ENCODE data around the gene NUP35. TPM values are rescaled to one million over a fixed set of nuclear protein-coding genes. Genes with fewer than 3 reads are reported as not detected.

NUP35 gene
- total and polyA plus RNA-seq, 2 of the 8 experiments (the other 6 are each of a cell fraction or from before 2014, with no cell fraction given), result 30.7 to 48.7 TPM

DNA sequence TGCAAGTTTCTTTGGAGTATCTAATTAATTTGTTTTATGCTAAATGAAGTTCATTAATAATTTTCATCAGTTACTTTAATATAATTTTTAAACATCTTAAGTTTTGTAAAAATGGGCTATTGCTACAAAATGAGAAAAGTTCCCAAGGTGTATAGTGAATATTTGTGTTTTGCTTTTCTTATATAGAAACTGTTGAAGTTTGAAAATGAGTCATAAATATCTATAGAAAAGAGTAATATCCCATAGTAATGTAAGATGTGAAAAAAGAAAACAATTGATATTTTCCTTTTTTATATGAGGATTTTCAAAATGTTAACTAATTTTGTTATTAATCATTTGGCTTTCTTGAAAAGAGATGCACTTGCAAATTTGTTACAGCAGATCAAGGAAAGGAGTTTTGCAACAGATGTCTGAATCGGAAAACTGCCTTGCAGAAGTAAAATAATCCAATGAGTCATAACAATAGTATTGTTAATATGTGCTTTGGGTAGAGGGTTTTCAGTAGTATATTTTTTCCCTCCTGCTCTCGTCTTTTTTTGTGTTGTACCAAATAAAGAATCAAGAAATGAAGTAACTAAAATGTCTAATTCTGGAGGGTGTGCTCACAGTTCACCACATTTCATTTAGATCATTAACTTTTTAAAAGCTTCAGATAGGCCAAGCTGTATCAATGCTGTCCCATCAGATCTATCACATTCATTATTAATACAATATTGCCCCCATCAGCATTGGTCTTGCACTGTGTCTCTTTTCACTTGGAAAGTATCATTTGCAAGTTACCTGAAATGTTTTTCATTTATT is 30.2 kb upstream of the NUP35 start:
- H3K4ac ChIP-seq (replicated peaks; ENCODE audit: insufficient read length, low read depth, low read length), result no peak overlapping the region
- no peaks in the 10 kb centered on the region for H3K23me2 ChIP-seq (ENCODE audit: low read depth, low read length)
- no peak overlapping the region for H2BK120ac ChIP-seq (replicated peaks; ENCODE audit: low read depth, low read length)
- no peak overlapping the region for H3K4me3 ChIP-seq (ENCODE audit: extremely low read depth in 1 of 4, insufficient read depth in 2 of 4, low read depth in 3 of 4, low read length in 4 of 4)
- no peak overlapping the region for H2BK5ac ChIP-seq (ENCODE audit: low read depth, low read length)
- H3K9ac ChIP-seq (replicated peaks in 1 of 4; ENCODE audit: extremely low read depth in 1 of 4, low read depth in 3 of 4, low read length in 3 of 4), result no peak overlapping the region
- no peaks in the 10 kb centered on the region for H3K36me3 ChIP-seq (ENCODE audit: control insufficient read depth in 2 of 4, insufficient read depth in 4 of 4, low read length in 3 of 4)
- H4K5ac ChIP-seq (ENCODE audit: insufficient read length, low read depth, low read length), result no peak overlapping the region
- H4K91ac ChIP-seq (replicated peaks; ENCODE audit: insufficient read length, low read length), result no peak overlapping the region
- H2BK15ac ChIP-seq (ENCODE audit: low read length), result no peak overlapping the region
- peaks cover 0 to 4% (median 2%) of the 10 kb centered on the region in 4 experiments; a peak in 2 of 7 replicates for H3K4me1 ChIP-seq (replicated peaks in 1 of 4; ENCODE audit: control insufficient read depth in 3 of 4, insufficient read depth in 4 of 4, low read length in 3 of 4)
- no peak overlapping the region for H3K56ac ChIP-seq (replicated peaks; ENCODE audit: insufficient read length, low read depth, low read length)
- no peak overlapping the region for H2BK12ac ChIP-seq (ENCODE audit: low read depth, low read length)
- no peaks in the 10 kb centered on the region for H3K9me3 ChIP-seq (ENCODE audit: insufficient read depth in 2 of 2, low read depth in 1 of 2, low read length in 1 of 2)
- H4K8ac ChIP-seq (ENCODE audit: extremely low read depth, insufficient read depth, low read length), result no peak overlapping the region
- DNase-seq (ENCODE audit: low read depth in 1 of 2, low spot score in 2 of 2), result no peak
- H4K20me1 ChIP-seq (replicated peaks in 1 of 2; ENCODE audit: control insufficient read depth in 1 of 2, insufficient read depth in 2 of 2, low read length in 2 of 2), result no peaks in the 10 kb centered on the region
- CTCF ChIA-PET (ENCODE audit: partially characterized antibody), result interaction anchor here (0.6 to 1.3 kb wide), 4 partner anchors 15 to 99 kb away, joined by 3 read pairs; no protein-coding TSS in a partner anchor
- no peaks in the 10 kb centered on the region for H3K79me2 ChIP-seq (ENCODE audit: control insufficient read depth in 1 of 2, insufficient read depth in 2 of 2, low read length in 2 of 2)
- no peak overlapping the region for H2AK5ac ChIP-seq (ENCODE audit: low read depth, low read length)
- TF ChIP-seq SRF (IDR thresholded peaks at IDR 0.05; ENCODE audit: low read depth, low read length), result no peak
- peak in 1 of 2 experiments; percentile 28; a peak in 2 of 4 replicates for TF ChIP-seq RAD21 (IDR thresholded peaks at IDR 0.05 in 1 of 2, conservative IDR thresholded peaks at IDR 0.05 in 1 of 2; ENCODE audit: low read depth in 2 of 2, low read length in 2 of 2)
- H3K4me2 ChIP-seq (ENCODE audit: insufficient read depth in 1 of 2, low read depth in 2 of 2, low read length in 2 of 2), result no peak overlapping the region
- no peak overlapping the region for H3K27ac ChIP-seq (ENCODE audit: low read depth, low read length)
- H2BK20ac ChIP-seq (ENCODE audit: low read length), result no peak overlapping the region
- H3K79me1 ChIP-seq (ENCODE audit: low read depth, low read length), result no peaks in the 10 kb centered on the region
- H3K23ac ChIP-seq (ENCODE audit: insufficient read length), result no peak overlapping the region
- no peaks in the 10 kb centered on the region for H3K27me3 ChIP-seq (replicated peaks in 1 of 4; ENCODE audit: control insufficient read depth in 3 of 4, extremely low read depth in 1 of 4, insufficient read depth in 3 of 4, low read length in 3 of 4)
- FAIRE-seq, result no peak
- POLR2A ChIA-PET (ENCODE audit: partially characterized antibody), result interaction anchor here (1.1 kb wide), 1 partner anchor 14 kb away, joined by 3 read pairs; no protein-coding TSS in a partner anchor
- no peak overlapping the region for H3K14ac ChIP-seq (ENCODE audit: insufficient read length)
- no peak overlapping the region for H2AFZ ChIP-seq (ENCODE audit: low read length)
- 84% methylated on average over 2 of the region's 2 CpGs; no CpG with 5 or more reads in 1 of the 2 experiments for WGBS, 2 experiments (ENCODE audit: extremely low coverage in 1 of 2, insufficient coverage in 1 of 2, insufficient read length in 1 of 2, insufficient replicate concordance in 2 of 2, low coverage in 1 of 2, low lambda C conversion rate in 2 of 2, missing lambda C conversion rate in 1 of 2)
- no peak overlapping the region for H3K18ac ChIP-seq (ENCODE audit: extremely low read depth, low read length)

Measured in H1 (cell line).